ENCODE results near the gene DUSP22.

Gene DUSP22

DNA sequence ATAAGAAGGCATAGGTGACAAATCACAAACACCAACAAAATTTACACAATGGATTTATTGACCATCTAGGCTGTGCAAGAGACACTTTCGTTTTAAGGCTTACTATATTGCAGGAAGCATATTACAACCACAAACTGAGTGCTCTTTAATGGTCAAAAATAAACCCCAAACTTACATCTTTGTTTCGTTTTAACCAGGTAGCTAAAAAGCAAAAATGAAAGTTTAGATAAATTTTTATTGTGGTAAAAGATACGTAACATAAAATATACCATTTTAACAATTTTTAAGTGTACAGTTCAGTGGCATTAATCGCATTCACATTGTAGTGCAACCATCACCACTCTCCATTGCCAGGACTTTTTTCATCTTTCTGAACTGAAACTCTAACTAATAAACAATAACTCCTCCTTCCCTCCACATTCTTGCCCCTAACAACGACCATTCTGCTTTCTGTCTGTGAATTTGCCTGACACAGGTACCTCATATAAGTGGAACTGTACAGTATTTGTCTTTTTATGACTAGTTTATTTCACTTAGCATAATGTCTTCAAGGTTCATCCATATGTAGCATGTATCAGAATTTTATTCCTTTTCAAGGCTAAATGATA lies 32.3 kb upstream of the DUSP22 start:
- TF ChIP-seq CTCF (conservative IDR thresholded peaks at IDR 0.05; ENCODE audit: low read length) = no peak
- no peak overlapping the region for H3K4me3 ChIP-seq (ENCODE audit: low read length)
- no peak for DNase-seq (ENCODE audit: low read depth)

GRCh38 chr6:264626-265025 lies 27.7 kb upstream of the DUSP22 start:
- TF ChIP-seq CTCF (conservative IDR thresholded peaks at IDR 0.05; ENCODE audit: low read length) = no peak
- no peak overlapping the region for H3K4me3 ChIP-seq (ENCODE audit: low read length)
- DNase-seq (ENCODE audit: low read depth) = no peak

DNA sequence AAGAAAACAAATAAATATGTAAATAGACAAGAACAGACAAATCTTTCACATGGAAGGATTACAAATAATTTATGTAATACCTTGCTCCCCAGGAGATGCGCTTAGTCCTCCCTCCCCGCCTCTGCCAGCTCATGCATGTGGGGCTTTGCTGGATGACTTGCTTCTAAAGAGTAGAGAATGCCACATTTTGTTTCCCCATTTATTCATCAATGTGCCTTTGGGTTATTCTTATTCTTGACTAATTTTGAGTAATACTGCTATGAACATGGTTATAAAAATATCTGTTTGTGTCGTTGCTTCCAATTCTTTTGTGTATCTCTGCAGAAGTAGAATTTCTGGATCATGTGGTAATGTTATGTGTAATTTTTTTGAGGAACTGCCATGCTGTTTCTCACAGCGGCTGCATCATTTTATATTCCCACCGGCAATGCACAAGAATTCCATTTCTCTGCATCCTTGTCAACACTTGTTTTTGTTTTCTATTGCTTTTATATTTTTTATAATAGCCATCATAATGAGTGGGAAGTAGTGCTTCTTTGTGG lies 23.8 kb upstream of the DUSP22 start:
- DNase-seq (ENCODE audit: low read depth) = no peak
- no peak overlapping the region for H3K4me3 ChIP-seq (ENCODE audit: low read length)
- TF ChIP-seq CTCF (conservative IDR thresholded peaks at IDR 0.05; ENCODE audit: low read length) = no peak

DNA sequence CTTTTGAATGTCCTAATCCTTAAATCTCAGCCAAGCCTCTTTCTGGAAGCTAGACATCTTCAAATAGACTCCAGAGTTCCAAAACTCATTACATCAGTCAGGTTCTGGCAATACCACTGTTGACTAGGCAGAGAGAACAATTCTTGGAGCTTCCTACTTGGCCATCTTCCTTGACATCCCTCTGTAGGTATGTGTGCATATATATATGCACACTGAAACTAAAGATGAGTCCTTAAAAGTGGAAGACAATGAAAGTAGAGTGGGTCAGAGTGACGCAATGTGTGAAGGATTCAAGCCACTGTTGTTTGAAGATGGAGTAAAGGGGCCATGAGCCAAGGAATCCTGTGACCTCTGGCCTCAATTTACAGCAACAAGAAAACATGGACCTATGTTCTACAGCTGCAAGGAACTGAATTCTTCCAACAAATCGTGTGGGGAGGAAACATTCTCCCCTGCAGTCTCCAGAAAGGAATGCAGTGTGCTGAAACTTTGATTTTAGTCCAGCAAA lies 18.7 kb upstream of the DUSP22 start:
- H3K4me3 ChIP-seq (ENCODE audit: low read length) = no peak overlapping the region
- DNase-seq (ENCODE audit: low read depth) = peak; percentile 35
- TF ChIP-seq CTCF (conservative IDR thresholded peaks at IDR 0.05; ENCODE audit: low read length) = no peak

DNA sequence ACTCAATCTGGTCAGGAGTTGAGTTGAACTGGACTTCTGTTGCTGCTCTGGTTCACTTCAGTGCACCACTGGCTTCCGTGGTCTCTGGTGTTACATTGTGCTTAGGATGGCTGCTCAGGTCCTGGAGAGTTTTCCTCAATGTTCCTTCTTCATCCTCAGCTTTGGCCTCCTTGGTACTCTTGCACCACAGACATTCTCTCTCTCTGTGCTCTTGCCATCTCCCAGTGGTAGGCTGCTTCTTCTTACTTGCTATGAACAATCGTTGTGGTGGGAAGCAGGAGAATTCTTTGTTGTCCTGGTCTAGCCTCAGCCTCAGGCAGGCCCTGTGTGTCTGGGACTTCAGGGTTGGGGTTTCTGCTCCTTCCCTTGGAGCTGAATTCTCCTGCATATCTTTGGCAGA lies 14.5 kb upstream of the DUSP22 start:
- no peak for TF ChIP-seq CTCF (conservative IDR thresholded peaks at IDR 0.05; ENCODE audit: low read length)
- DNase-seq (ENCODE audit: low read depth) = no peak
- H3K4me3 ChIP-seq (ENCODE audit: low read length) = no peak overlapping the region

DNA sequence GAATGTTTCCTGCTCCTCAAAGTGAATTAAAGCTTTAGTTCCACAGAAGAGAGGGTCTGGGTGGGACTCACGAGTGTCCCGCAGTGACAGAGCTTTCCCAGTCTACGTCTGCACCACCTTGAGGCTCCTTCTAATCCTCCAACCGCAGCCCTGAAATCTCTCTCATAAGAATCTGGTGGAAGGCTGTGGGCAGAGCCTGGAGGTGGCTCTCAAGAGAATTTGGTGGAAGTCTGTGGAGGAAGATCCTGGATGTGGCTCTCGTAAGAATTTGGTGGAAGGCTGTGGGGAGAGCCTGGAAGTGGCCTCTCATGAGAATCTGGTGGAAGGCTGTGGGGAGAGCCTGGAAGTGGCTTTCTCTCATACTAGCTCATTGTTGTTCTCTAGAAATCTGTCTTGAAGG lies 13.8 kb upstream of the DUSP22 start:
- TF ChIP-seq CTCF (conservative IDR thresholded peaks at IDR 0.05; ENCODE audit: low read length) = no peak
- no peak overlapping the region for H3K4me3 ChIP-seq (ENCODE audit: low read length)
- DNase-seq (ENCODE audit: low read depth) = no peak

DNA sequence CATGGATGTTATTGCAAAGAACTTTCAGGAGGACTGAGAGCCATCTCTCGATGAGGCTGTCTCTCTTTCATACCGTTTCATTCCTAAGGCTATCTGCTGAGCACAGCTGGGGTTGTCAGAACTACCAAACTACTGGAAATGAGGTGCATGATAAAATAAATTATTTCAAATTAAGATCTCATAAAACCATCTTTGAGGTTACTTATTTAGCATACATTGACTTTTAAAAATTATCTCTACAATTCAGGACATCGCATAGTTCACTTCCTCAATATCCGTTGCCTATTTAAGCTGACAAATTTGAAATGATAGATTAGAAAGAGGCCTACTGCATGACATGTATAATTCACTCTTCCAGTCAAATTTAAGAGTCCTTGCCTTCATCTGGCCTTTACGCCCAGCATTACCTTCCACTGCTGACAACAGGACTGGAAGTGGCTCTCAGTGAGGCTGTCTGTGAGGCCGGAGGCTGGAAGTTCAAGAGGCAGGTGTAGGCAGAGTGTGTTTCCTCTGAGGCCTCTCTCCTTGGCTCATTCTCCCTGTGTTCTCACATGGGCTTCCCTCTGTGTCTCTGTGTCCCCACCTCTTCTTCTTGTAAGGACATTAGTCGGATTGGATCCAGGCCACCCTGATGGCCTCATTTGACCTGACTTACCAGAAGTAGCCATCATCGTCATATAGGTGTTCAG lies 12.8 kb upstream of the DUSP22 start:
- no peak for TF ChIP-seq CTCF (conservative IDR thresholded peaks at IDR 0.05; ENCODE audit: low read length)
- no peak overlapping the region for H3K4me3 ChIP-seq (ENCODE audit: low read length)
- DNase-seq (ENCODE audit: low read depth) = no peak
